GM12878 (cell line): ENCODE results near the gene HMGB1. TPM values are rescaled to one million over a fixed set of nuclear protein-coding genes. Genes with fewer than 3 reads are reported as not detected.

Source experiments
- CBX3 ChIP-seq: fragments of 200-600 bp; sonication (generic); IDR thresholded peaks from 2 replicates; pipeline ENCODE4 v1.6.1; 2016; ENCODE audit warnings: low read depth, borderline replicate concordance
- KAT2A ChIP-seq: conservative IDR thresholded peaks from 2 replicates; pipeline ENCODE4 v1.6.1; 2011; ENCODE audit warnings: low read depth, low read length; ENCODE audit not compliant: control insufficient read depth
- STAT1 ChIP-seq: fragments of 450-650 bp; conservative IDR thresholded peaks from 2 replicates; pipeline ENCODE4 v1.6.1; 2014; ENCODE audit warnings: antibody characterized with exemption, mild to moderate bottlenecking
- polyA plus RNA-seq, 11 experiments: library from polyadenylated mRNA; depleted of rRNA in 4 of 11; unstranded in 6 of 11; stranded (reverse) in 5 of 11; fragments of >200 nt; fragmentation: Nextera tagmentation in 4 of 11; fragmentation: Illumina TruSeq in 1 of 11; extraction: Ambion mirVana in 4 of 11; extraction: Trizol in 1 of 11; gene quantifications; 1 replicate in 1 of 11; 2 replicates in 10 of 11; pipeline versions ENCODE4 v1.2.1 to v1.2.3, GENCODE V29; 2011 to 2016; ENCODE audit warnings: inconsistent platforms in 2 of 11, missing spikeins in 2 of 11, low read depth in 1 of 11
- total RNA-seq, 4 experiments: library from RNA; depleted of rRNA in 3 of 4; stranded (reverse); fragments of >200 nt in 3 of 4; fragmentation: Illumina TruSeq in 1 of 4; extraction: Trizol in 1 of 4; gene quantifications; 2 replicates each; pipeline versions ENCODE4 v1.2.1 to v1.2.3, GENCODE V29; 2013 to 2021
- TF ChIP-seq, protein P1 (sequence below): fragments of 450-650 bp; formaldehyde crosslinking; IDR thresholded peaks from 2 replicates; pipeline ENCODE4 v1.4.0; 2020; ENCODE audit warnings: mild to moderate bottlenecking, moderate library complexity
- TF ChIP-seq, protein P2 (sequence below): fragments of 450-650 bp; IDR thresholded peaks from 2 replicates; pipeline ENCODE4 v1.6.1; 2017; ENCODE audit warnings: mild to moderate bottlenecking, low read depth, inconsistent platforms; ENCODE audit not compliant: poor library complexity, severe bottlenecking
- TF ChIP-seq, protein P3 (sequence below): IDR thresholded peaks from 2 replicates; pipeline ENCODE4 v1.6.1; 2012; ENCODE audit warnings: low read depth, low read length, improper control_type of control experiment

Gene HMGB1
- total and polyA plus RNA-seq, 10 of the 15 experiments (the other 5 are each of a cell fraction or from before 2014, with no cell fraction given): 365 to 2,529 (median 1,396) TPM

DNA sequence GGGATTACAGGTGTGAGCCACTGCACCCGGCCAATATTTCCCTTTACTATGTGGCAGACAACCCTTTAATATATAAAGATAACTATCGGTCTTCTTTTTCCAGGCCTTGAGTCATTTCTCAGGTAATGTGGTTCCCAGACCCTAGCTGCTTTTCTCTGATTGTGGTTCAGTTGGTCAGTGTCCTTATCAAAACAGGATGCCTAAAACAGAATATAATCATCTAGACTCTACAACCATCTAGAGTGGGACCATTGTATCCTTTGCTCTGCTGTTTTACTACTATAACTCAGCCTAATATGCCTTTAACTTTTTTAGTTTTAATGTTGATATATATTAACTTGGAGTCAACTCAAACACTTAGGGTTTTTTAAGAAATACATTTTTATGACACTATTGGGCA, 30.0 kb upstream of the HMGB1 start (continued):
- TF ChIP-seq, protein P1, sequence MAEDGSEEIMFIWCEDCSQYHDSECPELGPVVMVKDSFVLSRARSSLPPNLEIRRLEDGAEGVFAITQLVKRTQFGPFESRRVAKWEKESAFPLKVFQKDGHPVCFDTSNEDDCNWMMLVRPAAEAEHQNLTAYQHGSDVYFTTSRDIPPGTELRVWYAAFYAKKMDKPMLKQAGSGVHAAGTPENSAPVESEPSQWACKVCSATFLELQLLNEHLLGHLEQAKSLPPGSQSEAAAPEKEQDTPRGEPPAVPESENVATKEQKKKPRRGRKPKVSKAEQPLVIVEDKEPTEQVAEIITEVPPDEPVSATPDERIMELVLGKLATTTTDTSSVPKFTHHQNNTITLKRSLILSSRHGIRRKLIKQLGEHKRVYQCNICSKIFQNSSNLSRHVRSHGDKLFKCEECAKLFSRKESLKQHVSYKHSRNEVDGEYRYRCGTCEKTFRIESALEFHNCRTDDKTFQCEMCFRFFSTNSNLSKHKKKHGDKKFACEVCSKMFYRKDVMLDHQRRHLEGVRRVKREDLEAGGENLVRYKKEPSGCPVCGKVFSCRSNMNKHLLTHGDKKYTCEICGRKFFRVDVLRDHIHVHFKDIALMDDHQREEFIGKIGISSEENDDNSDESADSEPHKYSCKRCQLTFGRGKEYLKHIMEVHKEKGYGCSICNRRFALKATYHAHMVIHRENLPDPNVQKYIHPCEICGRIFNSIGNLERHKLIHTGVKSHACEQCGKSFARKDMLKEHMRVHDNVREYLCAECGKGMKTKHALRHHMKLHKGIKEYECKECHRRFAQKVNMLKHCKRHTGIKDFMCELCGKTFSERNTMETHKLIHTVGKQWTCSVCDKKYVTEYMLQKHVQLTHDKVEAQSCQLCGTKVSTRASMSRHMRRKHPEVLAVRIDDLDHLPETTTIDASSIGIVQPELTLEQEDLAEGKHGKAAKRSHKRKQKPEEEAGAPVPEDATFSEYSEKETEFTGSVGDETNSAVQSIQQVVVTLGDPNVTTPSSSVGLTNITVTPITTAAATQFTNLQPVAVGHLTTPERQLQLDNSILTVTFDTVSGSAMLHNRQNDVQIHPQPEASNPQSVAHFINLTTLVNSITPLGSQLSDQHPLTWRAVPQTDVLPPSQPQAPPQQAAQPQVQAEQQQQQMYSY: no peak
- TF ChIP-seq CBX3 (no peak), KAT2A (no peak), STAT1 (no peak)
- TF ChIP-seq, protein P2, sequence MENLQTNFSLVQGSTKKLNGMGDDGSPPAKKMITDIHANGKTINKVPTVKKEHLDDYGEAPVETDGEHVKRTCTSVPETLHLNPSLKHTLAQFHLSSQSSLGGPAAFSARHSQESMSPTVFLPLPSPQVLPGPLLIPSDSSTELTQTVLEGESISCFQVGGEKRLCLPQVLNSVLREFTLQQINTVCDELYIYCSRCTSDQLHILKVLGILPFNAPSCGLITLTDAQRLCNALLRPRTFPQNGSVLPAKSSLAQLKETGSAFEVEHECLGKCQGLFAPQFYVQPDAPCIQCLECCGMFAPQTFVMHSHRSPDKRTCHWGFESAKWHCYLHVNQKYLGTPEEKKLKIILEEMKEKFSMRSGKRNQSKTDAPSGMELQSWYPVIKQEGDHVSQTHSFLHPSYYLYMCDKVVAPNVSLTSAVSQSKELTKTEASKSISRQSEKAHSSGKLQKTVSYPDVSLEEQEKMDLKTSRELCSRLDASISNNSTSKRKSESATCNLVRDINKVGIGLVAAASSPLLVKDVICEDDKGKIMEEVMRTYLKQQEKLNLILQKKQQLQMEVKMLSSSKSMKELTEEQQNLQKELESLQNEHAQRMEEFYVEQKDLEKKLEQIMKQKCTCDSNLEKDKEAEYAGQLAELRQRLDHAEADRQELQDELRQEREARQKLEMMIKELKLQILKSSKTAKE: no peak
- TF ChIP-seq, protein P3, sequence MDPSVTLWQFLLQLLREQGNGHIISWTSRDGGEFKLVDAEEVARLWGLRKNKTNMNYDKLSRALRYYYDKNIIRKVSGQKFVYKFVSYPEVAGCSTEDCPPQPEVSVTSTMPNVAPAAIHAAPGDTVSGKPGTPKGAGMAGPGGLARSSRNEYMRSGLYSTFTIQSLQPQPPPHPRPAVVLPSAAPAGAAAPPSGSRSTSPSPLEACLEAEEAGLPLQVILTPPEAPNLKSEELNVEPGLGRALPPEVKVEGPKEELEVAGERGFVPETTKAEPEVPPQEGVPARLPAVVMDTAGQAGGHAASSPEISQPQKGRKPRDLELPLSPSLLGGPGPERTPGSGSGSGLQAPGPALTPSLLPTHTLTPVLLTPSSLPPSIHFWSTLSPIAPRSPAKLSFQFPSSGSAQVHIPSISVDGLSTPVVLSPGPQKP: no peak
